ENCODE measurements around the gene MON1A.

MON1A gene

DNA sequence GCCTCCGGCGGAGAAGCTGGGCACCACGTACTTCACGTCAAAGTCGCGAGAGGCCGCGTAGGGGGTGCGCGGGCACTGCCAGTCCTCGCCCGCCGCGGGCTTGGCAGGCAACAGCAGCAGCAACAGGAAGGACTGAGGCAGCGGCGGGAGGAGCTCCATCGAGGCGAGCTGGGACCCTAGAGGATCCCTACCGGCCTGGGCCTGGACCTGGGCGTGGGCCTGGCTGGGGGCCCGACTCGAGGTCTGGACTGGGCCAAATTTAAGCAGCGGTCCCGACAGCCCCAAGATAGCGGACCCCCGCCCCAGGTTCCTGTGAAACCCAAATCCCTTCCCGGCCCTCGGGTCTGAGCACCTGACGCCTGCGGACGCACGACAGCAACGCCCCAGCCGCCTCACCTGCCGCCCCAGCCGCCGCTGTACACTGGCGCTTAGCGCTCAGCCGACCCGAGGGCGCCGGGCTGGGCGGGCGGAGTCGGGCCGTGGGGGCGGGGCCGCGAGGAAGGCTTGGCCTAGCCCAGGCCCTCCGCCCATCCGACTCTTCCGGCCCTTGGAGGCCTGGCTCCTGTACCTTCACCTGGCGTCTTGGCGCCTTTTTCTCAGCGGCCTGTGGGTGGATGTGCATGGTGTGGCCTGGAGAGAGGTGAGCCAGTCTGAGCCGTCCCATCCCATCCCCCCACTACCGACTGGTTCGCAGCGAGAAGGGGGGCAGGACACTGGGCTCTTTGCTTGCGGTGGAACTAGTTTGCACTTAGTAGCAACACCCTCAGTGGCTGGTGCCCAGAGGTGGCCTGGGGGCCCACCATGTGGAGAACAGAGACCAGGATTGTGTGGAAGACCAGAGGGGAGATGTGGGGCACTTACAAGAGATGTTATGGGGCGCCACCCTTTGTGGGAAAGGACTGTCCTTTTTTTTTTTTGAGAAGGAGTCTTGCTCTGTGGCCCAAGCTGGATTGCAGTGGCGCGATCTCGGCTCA, 25.9 kb downstream of the MON1A start, which contains the start of gene MST1R:
TSS of gene MST1R (minus strand) at position 423 of the 974 bp plus-strand sequence. CDS start at position 159, 264 bp downstream.
- ATAC-seq: no peak
- TF ChIP-seq PPARA (CRISPR knock-in tag; IDR thresholded peaks at IDR 0.05; ENCODE audit: borderline replicate concordance) (no peak), SNAI2 (CRISPR knock-in tag; IDR thresholded peaks at IDR 0.05) (no peak), ESRRG (CRISPR knock-in tag; IDR thresholded peaks at IDR 0.05) (no peak), TCF4 (CRISPR knock-in tag; IDR thresholded peaks at IDR 0.05; ENCODE audit: borderline replicate concordance) (no peak)

DNA sequence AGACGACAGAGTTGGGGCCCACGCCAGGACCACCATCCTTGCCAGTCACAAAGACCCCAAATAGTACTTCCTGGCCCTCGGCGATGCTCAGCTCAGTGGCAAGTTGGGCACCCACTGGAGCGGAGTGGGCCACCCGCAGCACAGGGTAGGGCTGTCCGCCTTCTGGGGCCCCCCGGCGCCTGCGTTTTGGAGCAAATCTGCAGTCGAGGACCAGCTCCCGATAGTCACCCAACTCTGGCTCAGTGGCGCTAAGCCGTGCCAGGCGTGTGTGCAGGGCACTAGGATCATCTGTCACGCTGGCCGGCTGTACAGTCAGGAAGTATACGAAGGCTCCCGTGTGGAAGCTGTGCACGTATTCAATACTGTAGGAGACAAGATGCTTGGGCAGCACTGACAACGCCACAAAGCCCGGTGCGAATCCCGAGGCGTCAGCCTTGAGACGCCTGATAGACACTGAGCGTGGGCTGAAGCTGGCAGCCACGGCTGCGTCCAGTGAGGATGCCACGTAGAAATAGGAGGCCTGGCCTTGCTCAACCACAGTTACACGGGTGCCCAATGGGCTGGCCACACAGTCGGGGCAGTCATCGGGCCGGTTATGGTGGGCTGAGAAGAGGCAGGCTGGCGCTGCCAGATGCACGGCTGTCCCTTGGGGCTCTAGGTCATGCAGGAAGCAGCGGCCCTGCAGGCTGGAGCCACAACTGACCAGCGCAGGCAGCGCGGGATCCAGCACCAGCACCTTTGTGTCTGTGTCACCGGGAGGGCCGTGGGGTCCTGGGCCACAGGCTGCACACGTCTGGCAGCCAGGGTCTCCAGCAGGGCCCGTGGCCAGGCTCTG, 26.9 kb downstream of the MON1A start:
- ATAC-seq: no peak
- TF ChIP-seq RARB (CRISPR knock-in tag; IDR thresholded peaks at IDR 0.05) (no peak), GLIS3 (CRISPR knock-in tag; IDR thresholded peaks at IDR 0.05) (no peak), OSR1 (CRISPR knock-in tag; IDR thresholded peaks at IDR 0.05) (no peak), ZC3H10 (CRISPR knock-in tag; IDR thresholded peaks at IDR 0.05) (no peak), ZNF565 (CRISPR knock-in tag; conservative IDR thresholded peaks at IDR 0.05; ENCODE audit: low read depth) (no peak), TOX (CRISPR knock-in tag; IDR thresholded peaks at IDR 0.05; ENCODE audit: borderline replicate concordance) (no peak), ZNF70 (CRISPR knock-in tag; IDR thresholded peaks at IDR 0.05) (no peak), SNAI2 (CRISPR knock-in tag; IDR thresholded peaks at IDR 0.05) (no peak), ZNF8 (CRISPR knock-in tag; IDR thresholded peaks at IDR 0.05) (no peak), ARNTL (CRISPR knock-in tag; IDR thresholded peaks at IDR 0.05; ENCODE audit: borderline replicate concordance, low read depth) (no peak), BACH2 (CRISPR knock-in tag; IDR thresholded peaks at IDR 0.05; ENCODE audit: borderline replicate concordance) (no peak), ZFP3 (CRISPR knock-in tag; IDR thresholded peaks at IDR 0.05) (no peak), ISL1 (CRISPR knock-in tag; IDR thresholded peaks at IDR 0.05) (no peak)
- TF ChIP-seq, protein P1, sequence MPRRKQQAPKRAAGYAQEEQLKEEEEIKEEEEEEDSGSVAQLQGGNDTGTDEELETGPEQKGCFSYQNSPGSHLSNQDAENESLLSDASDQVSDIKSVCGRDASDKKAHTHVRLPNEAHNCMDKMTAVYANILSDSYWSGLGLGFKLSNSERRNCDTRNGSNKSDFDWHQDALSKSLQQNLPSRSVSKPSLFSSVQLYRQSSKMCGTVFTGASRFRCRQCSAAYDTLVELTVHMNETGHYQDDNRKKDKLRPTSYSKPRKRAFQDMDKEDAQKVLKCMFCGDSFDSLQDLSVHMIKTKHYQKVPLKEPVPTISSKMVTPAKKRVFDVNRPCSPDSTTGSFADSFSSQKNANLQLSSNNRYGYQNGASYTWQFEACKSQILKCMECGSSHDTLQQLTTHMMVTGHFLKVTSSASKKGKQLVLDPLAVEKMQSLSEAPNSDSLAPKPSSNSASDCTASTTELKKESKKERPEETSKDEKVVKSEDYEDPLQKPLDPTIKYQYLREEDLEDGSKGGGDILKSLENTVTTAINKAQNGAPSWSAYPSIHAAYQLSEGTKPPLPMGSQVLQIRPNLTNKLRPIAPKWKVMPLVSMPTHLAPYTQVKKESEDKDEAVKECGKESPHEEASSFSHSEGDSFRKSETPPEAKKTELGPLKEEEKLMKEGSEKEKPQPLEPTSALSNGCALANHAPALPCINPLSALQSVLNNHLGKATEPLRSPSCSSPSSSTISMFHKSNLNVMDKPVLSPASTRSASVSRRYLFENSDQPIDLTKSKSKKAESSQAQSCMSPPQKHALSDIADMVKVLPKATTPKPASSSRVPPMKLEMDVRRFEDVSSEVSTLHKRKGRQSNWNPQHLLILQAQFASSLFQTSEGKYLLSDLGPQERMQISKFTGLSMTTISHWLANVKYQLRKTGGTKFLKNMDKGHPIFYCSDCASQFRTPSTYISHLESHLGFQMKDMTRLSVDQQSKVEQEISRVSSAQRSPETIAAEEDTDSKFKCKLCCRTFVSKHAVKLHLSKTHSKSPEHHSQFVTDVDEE (CRISPR knock-in tag; IDR thresholded peaks at IDR 0.05): no peak
- TF ChIP-seq, protein P2, sequence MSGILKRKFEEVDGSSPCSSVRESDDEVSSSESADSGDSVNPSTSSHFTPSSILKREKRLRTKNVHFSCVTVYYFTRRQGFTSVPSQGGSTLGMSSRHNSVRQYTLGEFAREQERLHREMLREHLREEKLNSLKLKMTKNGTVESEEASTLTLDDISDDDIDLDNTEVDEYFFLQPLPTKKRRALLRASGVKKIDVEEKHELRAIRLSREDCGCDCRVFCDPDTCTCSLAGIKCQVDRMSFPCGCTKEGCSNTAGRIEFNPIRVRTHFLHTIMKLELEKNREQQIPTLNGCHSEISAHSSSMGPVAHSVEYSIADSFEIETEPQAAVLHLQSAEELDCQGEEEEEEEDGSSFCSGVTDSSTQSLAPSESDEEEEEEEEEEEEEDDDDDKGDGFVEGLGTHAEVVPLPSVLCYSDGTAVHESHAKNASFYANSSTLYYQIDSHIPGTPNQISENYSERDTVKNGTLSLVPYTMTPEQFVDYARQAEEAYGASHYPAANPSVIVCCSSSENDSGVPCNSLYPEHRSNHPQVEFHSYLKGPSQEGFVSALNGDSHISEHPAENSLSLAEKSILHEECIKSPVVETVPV (CRISPR knock-in tag; IDR thresholded peaks at IDR 0.05): no peak
- TF ChIP-seq, protein P3, sequence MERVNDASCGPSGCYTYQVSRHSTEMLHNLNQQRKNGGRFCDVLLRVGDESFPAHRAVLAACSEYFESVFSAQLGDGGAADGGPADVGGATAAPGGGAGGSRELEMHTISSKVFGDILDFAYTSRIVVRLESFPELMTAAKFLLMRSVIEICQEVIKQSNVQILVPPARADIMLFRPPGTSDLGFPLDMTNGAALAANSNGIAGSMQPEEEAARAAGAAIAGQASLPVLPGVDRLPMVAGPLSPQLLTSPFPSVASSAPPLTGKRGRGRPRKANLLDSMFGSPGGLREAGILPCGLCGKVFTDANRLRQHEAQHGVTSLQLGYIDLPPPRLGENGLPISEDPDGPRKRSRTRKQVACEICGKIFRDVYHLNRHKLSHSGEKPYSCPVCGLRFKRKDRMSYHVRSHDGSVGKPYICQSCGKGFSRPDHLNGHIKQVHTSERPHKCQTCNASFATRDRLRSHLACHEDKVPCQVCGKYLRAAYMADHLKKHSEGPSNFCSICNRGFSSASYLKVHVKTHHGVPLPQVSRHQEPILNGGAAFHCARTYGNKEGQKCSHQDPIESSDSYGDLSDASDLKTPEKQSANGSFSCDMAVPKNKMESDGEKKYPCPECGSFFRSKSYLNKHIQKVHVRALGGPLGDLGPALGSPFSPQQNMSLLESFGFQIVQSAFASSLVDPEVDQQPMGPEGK (CRISPR knock-in tag; IDR thresholded peaks at IDR 0.05; ENCODE audit: borderline replicate concordance): no peak
- TF ChIP-seq, protein P4, sequence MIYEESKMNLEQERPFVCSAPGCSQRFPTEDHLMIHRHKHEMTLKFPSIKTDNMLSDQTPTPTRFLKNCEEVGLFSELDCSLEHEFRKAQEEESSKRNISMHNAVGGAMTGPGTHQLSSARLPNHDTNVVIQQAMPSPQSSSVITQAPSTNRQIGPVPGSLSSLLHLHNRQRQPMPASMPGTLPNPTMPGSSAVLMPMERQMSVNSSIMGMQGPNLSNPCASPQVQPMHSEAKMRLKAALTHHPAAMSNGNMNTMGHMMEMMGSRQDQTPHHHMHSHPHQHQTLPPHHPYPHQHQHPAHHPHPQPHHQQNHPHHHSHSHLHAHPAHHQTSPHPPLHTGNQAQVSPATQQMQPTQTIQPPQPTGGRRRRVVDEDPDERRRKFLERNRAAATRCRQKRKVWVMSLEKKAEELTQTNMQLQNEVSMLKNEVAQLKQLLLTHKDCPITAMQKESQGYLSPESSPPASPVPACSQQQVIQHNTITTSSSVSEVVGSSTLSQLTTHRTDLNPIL (CRISPR knock-in tag; IDR thresholded peaks at IDR 0.05; ENCODE audit: low read depth): no peak
- TF ChIP-seq, protein P5, sequence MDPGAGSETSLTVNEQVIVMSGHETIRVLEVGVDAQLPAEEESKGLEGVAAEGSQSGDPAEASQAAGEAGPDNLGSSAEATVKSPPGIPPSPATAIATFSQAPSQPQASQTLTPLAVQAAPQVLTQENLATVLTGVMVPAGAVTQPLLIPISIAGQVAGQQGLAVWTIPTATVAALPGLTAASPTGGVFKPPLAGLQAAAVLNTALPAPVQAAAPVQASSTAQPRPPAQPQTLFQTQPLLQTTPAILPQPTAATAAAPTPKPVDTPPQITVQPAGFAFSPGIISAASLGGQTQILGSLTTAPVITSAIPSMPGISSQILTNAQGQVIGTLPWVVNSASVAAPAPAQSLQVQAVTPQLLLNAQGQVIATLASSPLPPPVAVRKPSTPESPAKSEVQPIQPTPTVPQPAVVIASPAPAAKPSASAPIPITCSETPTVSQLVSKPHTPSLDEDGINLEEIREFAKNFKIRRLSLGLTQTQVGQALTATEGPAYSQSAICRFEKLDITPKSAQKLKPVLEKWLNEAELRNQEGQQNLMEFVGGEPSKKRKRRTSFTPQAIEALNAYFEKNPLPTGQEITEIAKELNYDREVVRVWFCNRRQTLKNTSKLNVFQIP (CRISPR knock-in tag; IDR thresholded peaks at IDR 0.05; ENCODE audit: borderline replicate concordance, low read depth): no peak

All from SK-N-SH treated with all-trans-retinoic acid at 6 μM for 48 hours (cell line).